Trophoblast cell (in vitro differentiated cells and primary cell): Measurements from ENCODE around the gene OSGEP.

Experiments used
- DNase-seq, 2 donors: peaks; one replicate each; pipeline ENCODE4 v3.0.0-alpha.2; 2016
- H2AFZ ChIP-seq: 2 replicates; pipeline ENCODE4 v1.6.1; 2013; ENCODE audit warnings: low read length, moderate library complexity, mild to moderate bottlenecking; ENCODE audit not compliant: insufficient read depth, poor library complexity
- H2AK5ac ChIP-seq: 2 replicates; pipeline ENCODE4 v1.6.1; 2013; ENCODE audit warnings: mild to moderate bottlenecking, low read length
- H2BK120ac ChIP-seq: 2 replicates; pipeline ENCODE4 v1.6.1; 2013; ENCODE audit warnings: low read length, mild to moderate bottlenecking, moderate library complexity; ENCODE audit not compliant: insufficient read depth, poor library complexity
- H2BK12ac ChIP-seq: 2 replicates; pipeline ENCODE4 v1.6.1; 2013; ENCODE audit warnings: mild to moderate bottlenecking, low read length, moderate library complexity
- H2BK5ac ChIP-seq: 2 replicates; pipeline ENCODE4 v1.6.1; 2013; ENCODE audit warnings: low read length, low read depth, moderate library complexity, mild to moderate bottlenecking; ENCODE audit not compliant: poor library complexity
- H3K14ac ChIP-seq: 2 replicates; pipeline ENCODE4 v1.6.1; 2013; ENCODE audit warnings: mild to moderate bottlenecking, low read length
- H3K18ac ChIP-seq: 2 replicates; pipeline ENCODE4 v1.6.1; 2013; ENCODE audit warnings: mild to moderate bottlenecking, low read length
- H3K23ac ChIP-seq: 2 replicates; pipeline ENCODE4 v1.6.1; 2013; ENCODE audit warnings: low read length
- H3K27ac ChIP-seq: 2 replicates; pipeline ENCODE4 v1.5.1; 2013; ENCODE audit warnings: low read depth, mild to moderate bottlenecking, inconsistent platforms, low read length, moderate library complexity
- H3K27me3 ChIP-seq: 2 replicates; pipeline ENCODE4 v1.6.1; 2013; ENCODE audit warnings: inconsistent platforms, mild to moderate bottlenecking, low read length, moderate library complexity; ENCODE audit not compliant: insufficient read depth
- H3K36me3 ChIP-seq, 2 experiments: 1 replicate in 1 of 2; 2 replicates in 1 of 2; pipeline ENCODE4 v1.6.1; 2013; ENCODE audit warnings: low read length in 2 of 2, mild to moderate bottlenecking in 2 of 2, moderate library complexity in 1 of 2; ENCODE audit not compliant: insufficient read depth in 2 of 2, control insufficient read depth in 1 of 2
- H3K4ac ChIP-seq: 2 replicates; pipeline ENCODE4 v1.6.1; 2013; ENCODE audit warnings: low read depth, mild to moderate bottlenecking, low read length, moderate library complexity
- H3K4me1 ChIP-seq, 2 experiments: 1 replicate in 1 of 2; 2 replicates in 1 of 2; pipeline ENCODE4 v1.6.1; 2013; ENCODE audit warnings: low read length in 2 of 2, mild to moderate bottlenecking in 2 of 2, moderate library complexity in 1 of 2; ENCODE audit not compliant: insufficient read depth in 2 of 2, control insufficient read depth in 1 of 2
- H3K4me2 ChIP-seq: 2 replicates; pipeline ENCODE4 v1.6.1; 2013; ENCODE audit warnings: inconsistent platforms, mild to moderate bottlenecking, low read length, moderate library complexity
- H3K4me3 ChIP-seq: 2 replicates; pipeline ENCODE4 v1.5.1; 2013; ENCODE audit warnings: mild to moderate bottlenecking, low read depth, low read length, inconsistent platforms
- H3K79me1 ChIP-seq: one replicate; pipeline ENCODE4 v1.6.1; 2013; ENCODE audit warnings: low read length
- H3K79me2 ChIP-seq: 2 replicates; pipeline ENCODE4 v1.6.1; 2013; ENCODE audit warnings: low read length, mild to moderate bottlenecking; ENCODE audit not compliant: control insufficient read depth, insufficient read depth, poor library complexity
- H3K9ac ChIP-seq: 2 replicates; pipeline ENCODE4 v1.6.1; 2013; ENCODE audit warnings: mild to moderate bottlenecking, low read length
- H3K9me3 ChIP-seq: 2 replicates; pipeline ENCODE4 v1.6.1; 2013; ENCODE audit warnings: low read depth, mild to moderate bottlenecking, control low read depth, inconsistent platforms, low read length; ENCODE audit not compliant: insufficient read depth
- H4K12ac ChIP-seq: 2 replicates; pipeline ENCODE4 v1.6.1; 2013; ENCODE audit warnings: low read depth, mild to moderate bottlenecking, low read length, moderate library complexity
- H4K8ac ChIP-seq: 2 replicates; pipeline ENCODE4 v1.6.1; 2013; ENCODE audit warnings: low read depth, mild to moderate bottlenecking, low read length, moderate library complexity
- H4K91ac ChIP-seq: one replicate; pipeline ENCODE4 v1.6.1; 2013; ENCODE audit warnings: low read depth, mild to moderate bottlenecking, low read length, moderate library complexity
- WGBS: extraction: QIAGEN DNeasy Blood & Tissue Kit; methylation state at CpG from one replicate; pipeline ENCODE4 v1.1.7; 2013; ENCODE audit warnings: missing lambda C conversion rate; ENCODE audit not compliant: insufficient read length, insufficient coverage; ENCODE audit errors: extremely low coverage; 5-methylcytosine and 5-hydroxymethylcytosine counted together

OSGEP gene

GRCh38 chr14:20477211-20477876, 22.7 kb upstream of the OSGEP start:
- Histone ChIP-seq H3K4me2 (no peak overlapping the region), H3K18ac (no peak overlapping the region)
- WGBS: no CpG with 5 or more reads among the region's 1 CpG

GRCh38 chr14:20476776-20477175, 22.2 kb upstream of the OSGEP start:
- Histone ChIP-seq H4K91ac (no peak overlapping the region), H3K4me2 (no peak overlapping the region), H2BK120ac (no peak overlapping the region), H2AFZ (no peak overlapping the region), H3K14ac (no peak overlapping the region), H3K23ac (no peak overlapping the region), H4K12ac (no peak overlapping the region), H3K79me2 (no peaks in the 10 kb centered on the region), H3K27ac (no peak overlapping the region), H3K4ac (no peak overlapping the region), H3K4me3 (no peak overlapping the region), H3K79me1 (no peaks in the 10 kb centered on the region), H2BK12ac (no peak overlapping the region), H4K8ac (no peak overlapping the region), H3K4me1 (peaks cover 3 to 7% of the 10 kb centered on the region in 2 experiments), H3K27me3 (no peaks in the 10 kb centered on the region), H3K36me3 (peaks cover 17 to 28% of the 10 kb centered on the region in 2 experiments), H2AK5ac (no peak overlapping the region), H3K9ac (no peak overlapping the region), H2BK5ac (no peak overlapping the region), H3K18ac (no peak overlapping the region), H3K9me3 (no peaks in the 10 kb centered on the region)
- WGBS: no CpG with 5 or more reads among the region's 5 CpGs
- no peak for DNase-seq

More at GRCh38 chr14:20477211-20477876, 22.7 kb upstream of the OSGEP start:
- Histone ChIP-seq H4K12ac (no peak overlapping the region), H2BK5ac (no peak overlapping the region), H2BK12ac (no peak overlapping the region), H3K4me3 (no peak overlapping the region), H3K79me2 (no peaks in the 10 kb centered on the region), H4K91ac (no peak overlapping the region), H4K8ac (no peak overlapping the region), H2AFZ (no peak overlapping the region), H2AK5ac (no peak overlapping the region), H3K9ac (no peak overlapping the region), H3K27me3 (no peaks in the 10 kb centered on the region), H3K14ac (no peak overlapping the region), H3K9me3 (no peaks in the 10 kb centered on the region), H3K23ac (no peak overlapping the region), H3K4ac (no peak overlapping the region), H3K27ac (no peak overlapping the region), H3K4me1 (peaks cover 3 to 7% of the 10 kb centered on the region in 2 experiments), H2BK120ac (no peak overlapping the region), H3K36me3 (peaks cover 17 to 24% of the 10 kb centered on the region in 2 experiments), H3K79me1 (no peaks in the 10 kb centered on the region)
- peak; percentile 97 to 99 for DNase-seq

- Histone ChIP-seq H4K12ac (no peak overlapping the region), H3K4me2 (no peak overlapping the region), H3K27me3 (no peaks in the 10 kb centered on the region), H3K4me1 (peaks cover 5 to 15% of the 10 kb centered on the region in 2 experiments), H3K18ac (no peak overlapping the region), H2AK5ac (no peak overlapping the region), H3K9me3 (no peaks in the 10 kb centered on the region), H3K79me2 (peaks cover 2% of the 10 kb centered on the region), H2BK5ac (no peak overlapping the region), H3K4ac (no peak overlapping the region), H2BK12ac (no peak overlapping the region), H3K27ac (no peak overlapping the region), H3K36me3 (peaks cover 17 to 28% of the 10 kb centered on the region in 2 experiments), H4K8ac (no peak overlapping the region), H3K79me1 (peaks cover 10% of the 10 kb centered on the region), H4K91ac (no peak overlapping the region), H3K23ac (no peak overlapping the region), H3K4me3 (no peak overlapping the region), H2AFZ (no peak overlapping the region), H3K9ac (no peak overlapping the region), H2BK120ac (no peak overlapping the region), H3K14ac (no peak overlapping the region)
- no CpG with 5 or more reads among the region's 2 CpGs for WGBS
- DNase-seq: no peak
Observed at GRCh38 chr14:20472536-20473169, 18.0 kb upstream of the OSGEP start.

DNA sequence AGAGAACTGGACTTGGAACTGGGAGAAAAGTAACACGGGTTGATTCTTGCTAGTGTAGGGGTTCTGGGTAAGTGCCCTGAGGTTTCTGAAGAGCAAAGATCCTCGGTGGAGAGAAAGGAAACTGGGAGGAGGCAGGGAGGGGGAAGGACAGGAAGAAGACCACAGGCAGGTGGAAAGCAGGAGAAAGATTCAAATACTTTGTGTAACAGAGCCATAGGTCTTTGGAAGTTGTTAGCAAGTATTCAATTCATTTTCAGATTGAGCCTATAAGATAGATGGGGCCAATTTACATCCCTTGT, 15.9 kb upstream of the OSGEP start:
- H2BK120ac ChIP-seq: no peak overlapping the region
- no peak overlapping the region for H2AFZ ChIP-seq
- H4K12ac ChIP-seq: no peak overlapping the region
- H3K9ac ChIP-seq: no peak overlapping the region
- H3K27me3 ChIP-seq: no peaks in the 10 kb centered on the region
- H3K27ac ChIP-seq: peak overlapping the region; percentile 55
- peaks cover 2 to 8% of the 10 kb centered on the region in 2 experiments for H3K4me1 ChIP-seq
- H2BK12ac ChIP-seq: no peak overlapping the region
- H4K91ac ChIP-seq: no peak overlapping the region
- peak overlapping the region; percentile 81 for H3K4me2 ChIP-seq
- no peak overlapping the region for H3K4me3 ChIP-seq
- no peak overlapping the region for H3K14ac ChIP-seq
- DNase-seq: no peak
- no peak overlapping the region for H2BK5ac ChIP-seq
- WGBS: no CpG with 5 or more reads among the region's 2 CpGs
- no peak overlapping the region for H2AK5ac ChIP-seq
- H4K8ac ChIP-seq: peak overlapping the region; percentile 57
- H3K79me2 ChIP-seq: peaks cover 2% of the 10 kb centered on the region
- no peak overlapping the region for H3K18ac ChIP-seq
- H3K36me3 ChIP-seq: peaks cover 12 to 20% of the 10 kb centered on the region in 2 experiments
- H3K9me3 ChIP-seq: no peaks in the 10 kb centered on the region
- H3K4ac ChIP-seq: no peak overlapping the region
- H3K23ac ChIP-seq: no peak overlapping the region
- H3K79me1 ChIP-seq: peaks cover 10% of the 10 kb centered on the region
